Measurements from ENCODE around the gene HNRNPF.

- TF ChIP-seq EZH2phosphoT487 (IDR thresholded peaks at IDR 0.05; ENCODE audit: borderline replicate concordance, low read depth, low read length) = no peak
- TF ChIP-seq, protein P1, sequence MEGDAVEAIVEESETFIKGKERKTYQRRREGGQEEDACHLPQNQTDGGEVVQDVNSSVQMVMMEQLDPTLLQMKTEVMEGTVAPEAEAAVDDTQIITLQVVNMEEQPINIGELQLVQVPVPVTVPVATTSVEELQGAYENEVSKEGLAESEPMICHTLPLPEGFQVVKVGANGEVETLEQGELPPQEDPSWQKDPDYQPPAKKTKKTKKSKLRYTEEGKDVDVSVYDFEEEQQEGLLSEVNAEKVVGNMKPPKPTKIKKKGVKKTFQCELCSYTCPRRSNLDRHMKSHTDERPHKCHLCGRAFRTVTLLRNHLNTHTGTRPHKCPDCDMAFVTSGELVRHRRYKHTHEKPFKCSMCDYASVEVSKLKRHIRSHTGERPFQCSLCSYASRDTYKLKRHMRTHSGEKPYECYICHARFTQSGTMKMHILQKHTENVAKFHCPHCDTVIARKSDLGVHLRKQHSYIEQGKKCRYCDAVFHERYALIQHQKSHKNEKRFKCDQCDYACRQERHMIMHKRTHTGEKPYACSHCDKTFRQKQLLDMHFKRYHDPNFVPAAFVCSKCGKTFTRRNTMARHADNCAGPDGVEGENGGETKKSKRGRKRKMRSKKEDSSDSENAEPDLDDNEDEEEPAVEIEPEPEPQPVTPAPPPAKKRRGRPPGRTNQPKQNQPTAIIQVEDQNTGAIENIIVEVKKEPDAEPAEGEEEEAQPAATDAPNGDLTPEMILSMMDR (conservative IDR thresholded peaks at IDR 0.05; ENCODE audit: low read length) = no peak
Observed at GRCh38 chr10:43387678-43388032, 21.3 kb downstream of the HNRNPF start.
